OCI-LY1 (cell line): ENCODE results near the gene CDSN.

Experiments
- CTCF ChIP-seq: fragments of 200-600 bp; sonication (generic), shearing (Covaris generic); IDR thresholded peaks from 2 replicates; pipeline ENCODE4 v1.5.1; 2017; ENCODE audit warnings: mild to moderate bottlenecking, antibody characterized with exemption, low read length, moderate library complexity, mixed read lengths
- EZH2 ChIP-seq: fragments of 200-600 bp; sonication (generic), shearing (Covaris generic); IDR thresholded peaks from 2 replicates; pipeline ENCODE4 v1.8.0; 2017; ENCODE audit warnings: borderline replicate concordance, mixed run types, mild to moderate bottlenecking, antibody characterized with exemption, low read length, moderate library complexity, mixed read lengths

GRCh38 chr6:31116661-31117385, 3.4 kb downstream of the CDSN start:
- TF ChIP-seq CTCF (no peak), EZH2 (no peak)
